OCI-LY7 (cell line): ENCODE results near the gene ST6GAL1.

Experiments
- CTCF ChIP-seq: fragments of 200-600 bp; sonication (generic); conservative IDR thresholded peaks from 2 replicates; pipeline ENCODE4 v1.5.1; 2014; ENCODE audit warnings: mild to moderate bottlenecking, antibody characterized with exemption, low read length, moderate library complexity, mixed read lengths
- EZH2phosphoT487 ChIP-seq: fragments of 200-600 bp; sonication (generic); IDR thresholded peaks from 2 replicates; pipeline ENCODE4 v1.6.1; 2018; ENCODE audit warnings: low read depth, borderline replicate concordance, mild to moderate bottlenecking, mixed run types, antibody characterized with exemption, low read length, moderate library complexity, mixed read lengths

GRCh38 chr3:187020376-187020775, 90.0 kb downstream of the ST6GAL1 start:
- no peak for TF ChIP-seq CTCF
- TF ChIP-seq EZH2phosphoT487: no peak
